Hypothalamus (tissue), 51 donors: ENCODE results near the gene PVR.
"Not testable (repeated sequence)": the region's sequence is repeated elsewhere in the genome, so short reads cannot be mapped to it uniquely, and the experiment has no call there.

Source experiments
- DNase-seq, 51 donors: peaks; one replicate each; lab custom pipeline; 2025; lab: John Stamatoyannopoulos, UW

PVR gene

GRCh38 chr19:44668985-44669764 lies 25.5 kb downstream of the PVR start:
- DNase-seq, result no peak

GRCh38 chr19:44670027-44670426 lies 26.3 kb downstream of the PVR start:
- DNase-seq, result not testable (repeated sequence)

GRCh38 chr19:44671400-44671799 lies 27.7 kb downstream of the PVR start, which contains the start of gene CEACAM19:
Gene CEACAM19 (plus strand): TSS chr19:44671482. CDS start chr19:44671932, 450 bp downstream.
- DNase-seq, result no peak

- no peak for DNase-seq
Observed at GRCh38 chr19:44672226-44672625, 28.5 kb downstream of the PVR start.

GRCh38 chr19:44673510-44673909 lies 29.8 kb downstream of the PVR start:
- no peak for DNase-seq

- DNase-seq, result no peak
Observed at GRCh38 chr19:44675521-44675920, 31.8 kb downstream of the PVR start.

DNA sequence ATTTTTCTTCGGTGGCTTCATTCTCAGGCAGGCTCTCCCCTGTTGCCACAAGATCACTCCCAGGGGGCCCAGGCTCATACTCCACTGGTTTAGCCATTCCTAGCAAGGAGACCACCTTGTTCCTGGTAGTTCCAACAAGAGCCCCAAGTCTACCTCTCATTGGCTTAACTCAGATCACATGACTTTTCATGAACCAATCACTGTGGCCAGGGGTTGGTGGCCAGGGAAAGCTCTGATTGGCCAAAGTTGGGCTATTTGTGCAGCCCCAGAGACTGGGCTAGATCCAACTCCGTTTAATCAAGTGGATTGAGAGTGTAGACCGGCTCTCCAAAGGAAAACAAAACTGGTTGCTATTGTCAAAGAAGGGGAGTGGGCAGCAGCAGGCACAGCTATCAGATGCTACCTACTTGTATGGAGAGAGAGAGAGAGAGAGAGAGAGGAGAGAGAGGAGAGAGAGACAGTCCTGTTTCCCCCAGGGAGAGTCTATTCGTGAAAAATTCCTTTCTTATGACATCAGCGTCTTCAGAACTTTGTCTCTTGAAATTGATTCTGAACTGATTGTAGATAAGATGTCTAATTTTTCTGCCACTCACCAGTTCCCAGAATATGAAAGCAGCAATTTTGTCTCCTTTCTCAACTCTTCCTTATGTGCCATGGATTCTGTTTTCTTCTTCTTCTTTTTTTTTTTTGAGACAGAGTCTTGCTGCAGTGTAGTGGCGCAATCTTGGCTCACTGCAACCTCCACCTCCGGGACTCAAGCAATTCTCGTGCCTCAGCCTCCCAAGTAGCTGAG lies 33.5 kb downstream of the PVR start:
- DNase-seq, result no peak

GRCh38 chr19:44680536-44680935 lies 36.8 kb downstream of the PVR start:
- DNase-seq, result no peak

- DNase-seq, result no peak
Observed at GRCh38 chr19:44681992-44682790, 38.5 kb downstream of the PVR start.

GRCh38 chr19:44682807-44683206 lies 39.1 kb downstream of the PVR start:
- no peak for DNase-seq

DNA sequence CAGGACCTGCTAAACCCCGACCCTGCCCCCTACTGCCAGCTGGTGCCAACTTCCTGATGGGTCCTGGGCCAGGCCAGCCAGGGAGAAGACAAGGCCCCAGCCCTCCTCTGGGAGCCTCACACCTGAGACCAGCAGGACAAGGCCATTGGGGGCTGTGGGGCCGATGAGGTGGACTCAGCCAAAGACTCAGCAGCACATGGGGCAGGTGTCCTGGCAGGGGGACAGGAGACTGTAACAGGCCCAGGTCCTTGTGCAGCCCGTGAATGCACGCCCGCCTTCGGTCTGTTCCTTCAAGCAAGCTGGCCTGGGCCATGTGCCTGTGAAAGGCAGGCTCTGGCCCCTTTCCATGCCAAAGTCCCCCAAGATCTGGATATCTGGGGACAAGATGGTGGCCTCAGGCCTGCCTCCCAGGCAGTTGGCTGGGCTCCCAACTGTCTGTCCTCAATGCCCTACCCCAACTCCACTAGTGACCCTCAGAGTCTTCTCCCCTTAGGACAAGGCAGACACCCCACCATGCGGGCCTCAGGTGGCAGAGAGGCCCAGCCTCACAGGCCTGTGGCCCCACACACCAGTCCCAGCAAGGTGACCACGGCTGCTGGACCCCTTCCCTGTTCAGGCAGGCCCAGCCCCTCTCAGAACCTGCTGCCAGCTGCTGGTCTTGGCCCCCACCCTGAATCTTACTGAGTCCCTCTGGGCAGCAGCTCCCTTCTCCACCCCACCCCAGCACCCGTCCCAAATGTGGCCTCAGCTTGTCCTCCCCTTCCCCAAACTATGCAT lies 39.9 kb downstream of the PVR start:
- no peak for DNase-seq

DNA sequence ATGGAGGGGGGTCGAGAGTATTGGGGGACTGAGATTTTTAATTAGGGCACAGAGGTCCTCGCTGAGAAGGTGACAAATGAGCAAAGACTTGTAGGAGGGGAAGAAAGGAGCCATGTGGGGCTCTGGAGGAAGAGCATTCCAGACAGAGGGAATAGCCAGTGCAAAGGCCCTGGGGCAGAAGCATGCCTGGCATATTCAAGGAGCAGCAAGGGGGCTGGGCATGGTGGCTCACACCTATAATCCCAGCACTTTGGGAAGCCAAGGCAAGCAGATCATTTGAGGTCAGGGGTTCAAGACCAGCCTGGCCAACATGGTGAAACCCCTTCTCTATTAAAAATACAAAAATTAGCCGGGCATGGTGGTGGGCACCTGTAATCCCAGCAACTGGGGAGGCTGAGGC lies 40.7 kb downstream of the PVR start:
- DNase-seq, result not testable (repeated sequence)

GRCh38 chr19:44684892-44685863 lies 41.5 kb downstream of the PVR start:
- peak in 2 of 51 donors; percentile 14 to 23 for DNase-seq

DNA sequence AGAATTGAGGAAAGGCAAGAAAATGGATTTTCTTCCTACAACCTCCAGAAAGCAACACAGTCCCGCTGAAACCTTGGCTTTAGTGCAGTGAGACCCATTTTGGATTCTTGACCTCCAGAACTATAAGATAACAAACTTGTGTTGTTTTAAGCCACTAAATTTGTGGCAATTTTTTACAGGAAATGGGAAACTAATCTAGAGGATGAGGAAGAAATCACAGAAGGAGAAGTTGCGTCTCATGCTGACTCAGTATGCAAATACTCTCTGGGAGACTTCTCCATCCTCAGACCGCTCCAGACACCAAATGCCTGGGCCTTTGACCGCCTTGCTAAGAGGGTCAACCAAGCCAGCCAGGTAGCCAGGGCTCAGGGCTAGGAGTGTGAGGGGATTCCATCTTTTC lies 42.2 kb downstream of the PVR start:
- DNase-seq, result no peak

- no peak for DNase-seq
Observed at GRCh38 chr19:44686896-44687295, 43.2 kb downstream of the PVR start.

GRCh38 chr19:44687888-44688287 lies 44.2 kb downstream of the PVR start:
- no peak for DNase-seq

- peak in 38 of 51 donors; percentile 2 to 68 (median 30) for DNase-seq
Observed at GRCh38 chr19:44689290-44690130, 45.8 kb downstream of the PVR start.

GRCh38 chr19:44690131-44690440 lies 46.4 kb downstream of the PVR start:
- no peak for DNase-seq
